Frontal cortex (tissue), 4 donors: ENCODE measurements around the gene FEZ2. TPM values are rescaled to one million over a fixed set of nuclear protein-coding genes. Genes with fewer than 3 reads are reported as not detected.

ENCODE experiments used
- DNase-seq, 2 donors: peaks; one replicate each; pipeline ENCODE4 v3.0.0; 2012; ENCODE audit warnings: low spot score in 2 of 2
- FAIRE-seq: peaks from 2 replicates; lab custom pipeline; 2012; peaks lifted over from hg19 to GRCh38; lab: Jason Lieb, UNC
- total RNA-seq: library from RNA; depleted of rRNA; stranded (reverse); fragments of >200 nt; gene quantifications from one replicate; pipeline ENCODE4 v1.2.3, GENCODE V29; 2014
- donor health status: control.
- donor health status: control.
- donor health status: control.

Gene FEZ2
- total RNA-seq, 1 donor from 2014 or later = 60.3 TPM

- FAIRE-seq (no peak), DNase-seq (no peak)
Observed at GRCh38 chr2:36566887-36567286, 31.1 kb downstream of the FEZ2 start.

GRCh38 chr2:36565712-36566111, 32.3 kb downstream of the FEZ2 start:
- DNase-seq (no peak), FAIRE-seq (no peak)

- FAIRE-seq (no peak), DNase-seq (no peak)
Observed at GRCh38 chr2:36564377-36564930, 33.5 kb downstream of the FEZ2 start.

- FAIRE-seq (no peak), DNase-seq (no peak)
Observed at GRCh38 chr2:36562973-36563532, 34.9 kb downstream of the FEZ2 start.

- FAIRE-seq (no peak), DNase-seq (no peak)
Observed at GRCh38 chr2:36562240-36562639, 35.7 kb downstream of the FEZ2 start.

GRCh38 chr2:36561237-36561944, 36.6 kb downstream of the FEZ2 start:
- DNase-seq = no peak
- no peak for FAIRE-seq

GRCh38 chr2:36560726-36561125, 37.2 kb downstream of the FEZ2 start:
- no peak for DNase-seq
- no peak for FAIRE-seq

GRCh38 chr2:36559221-36559942, 38.6 kb downstream of the FEZ2 start:
- DNase-seq (no peak), FAIRE-seq (no peak)

- no peak for DNase-seq
- no peak for FAIRE-seq
Observed at GRCh38 chr2:36556842-36557241, 41.1 kb downstream of the FEZ2 start.

GRCh38 chr2:36555789-36556188, 42.2 kb downstream of the FEZ2 start:
- DNase-seq (no peak), FAIRE-seq (no peak)

- FAIRE-seq = no peak
- no peak for DNase-seq
Observed at GRCh38 chr2:36554531-36554930, 43.4 kb downstream of the FEZ2 start.

GRCh38 chr2:36553683-36554082, 44.3 kb downstream of the FEZ2 start:
- DNase-seq (no peak), FAIRE-seq (no peak)

GRCh38 chr2:36550006-36550405, 48.0 kb downstream of the FEZ2 start:
- FAIRE-seq = no peak
- no peak for DNase-seq

- FAIRE-seq (no peak), DNase-seq (no peak)
Observed at GRCh38 chr2:36549165-36549574, 48.8 kb downstream of the FEZ2 start.

- no peak for FAIRE-seq
- DNase-seq = no peak
Observed at GRCh38 chr2:36547906-36548305, 50.1 kb downstream of the FEZ2 start.

GRCh38 chr2:36545871-36546416, 52.0 kb downstream of the FEZ2 start:
- no peak for DNase-seq
- FAIRE-seq = no peak

- no peak for DNase-seq
- no peak for FAIRE-seq
Observed at GRCh38 chr2:36544638-36545338, 53.2 kb downstream of the FEZ2 start.

GRCh38 chr2:36541891-36542595, 55.9 kb downstream of the FEZ2 start:
- no peak for DNase-seq
- no peak for FAIRE-seq

- no peak for FAIRE-seq
- DNase-seq = no peak
Observed at GRCh38 chr2:36540986-36541754, 56.8 kb downstream of the FEZ2 start.
